HepG2 (cell line): ENCODE data around the gene PPP4R1. TPM values are rescaled to one million over a fixed set of nuclear protein-coding genes. Genes with fewer than 3 reads are reported as not detected.

Source experiments
- ATAC-seq: fragments of 200-7000 bp; cut with Tn5 transposase; 3 replicates; pipeline ENCODE4 v1.9.1; 2020; ENCODE audit warnings: mild to moderate bottlenecking, moderate library complexity
- BruUV-seq: library from RNA; stranded (reverse); fragments of 400-500 nt; replicated peaks from 2 replicates; lab custom pipeline; 2021; lab: Mats Ljungman, UMichigan
- CTCF ChIA-PET: fragments of 300-600 bp; formaldehyde crosslinking; extraction: SDS; loops from one replicate; lab custom pipeline; 2021; ENCODE audit warnings: low total read pairs, inconsistent platforms, low intra/inter-chr PET ratio; lab: Yijun Ruan, JAX
- POLR2A ChIA-PET: fragments of 350-600 bp; sonication (Branson Sonifier 250); formaldehyde crosslinking; loops from one replicate; lab custom pipeline; 2020; ENCODE audit warnings: antibody characterized with exemption, inconsistent platforms; lab: Yijun Ruan, JAX
- DNase-seq: peaks from one replicate; pipeline ENCODE4 v3.0.0-alpha.2; 2015; ENCODE audit warnings: low spot score
- FAIRE-seq: peaks from 3 replicates; lab custom pipeline; 2011; peaks lifted over from hg19 to GRCh38; lab: Jason Lieb, UNC
- H2AFZ ChIP-seq: one replicate; pipeline ENCODE4 v1.6.1; 2011; ENCODE audit warnings: low read length, inconsistent platforms
- H3K27ac ChIP-seq: fragments of 300-600 bp; 3 replicates; pipeline ENCODE4 v1.8.0; 2011; ENCODE audit warnings: mixed run types, mild to moderate bottlenecking, mixed read lengths, low read length, inconsistent platforms; ENCODE audit not compliant: insufficient read depth; ENCODE audit errors: extremely low read length
- H3K27me3 ChIP-seq, 2 experiments: fragments of 200-600 bp in 1 of 2; 2 replicates in 1 of 2; 3 replicates in 1 of 2; pipeline versions ENCODE4 v1.6.0 to v1.8.0; 2011; ENCODE audit warnings: low read length in 2 of 2, mild to moderate bottlenecking in 2 of 2, moderate library complexity in 2 of 2, inconsistent platforms in 1 of 2; ENCODE audit not compliant: insufficient read depth in 2 of 2, control insufficient read depth in 1 of 2
- H3K36me3 ChIP-seq, 2 experiments: fragments of 200-600 bp in 1 of 2; replicated peaks in 1 of 2; 2 replicates in 1 of 2; 3 replicates in 1 of 2; pipeline versions ENCODE4 v1.5.1 to v1.8.0; 2011; ENCODE audit warnings: low read length in 2 of 2, inconsistent platforms in 1 of 2; ENCODE audit not compliant: insufficient read depth in 2 of 2, control insufficient read depth in 1 of 2
- H3K4me1 ChIP-seq: 2 replicates; pipeline ENCODE4 v1.5.1; 2012; ENCODE audit warnings: low read length, inconsistent platforms; ENCODE audit not compliant: insufficient read depth
- H3K4me2 ChIP-seq: 2 replicates; pipeline ENCODE4 v1.6.0; 2011; ENCODE audit warnings: low read depth, low read length, inconsistent platforms
- H3K4me3 ChIP-seq, 3 experiments: fragments of 200-600 bp in 1 of 3; sonication (generic), shearing (Covaris generic) in 1 of 3; replicated peaks in 1 of 3; 2 replicates each; pipeline ENCODE4 v1.5.1; 2011 to 2016; ENCODE audit warnings: low read length in 3 of 3, inconsistent platforms in 2 of 3, low read depth in 2 of 3, mild to moderate bottlenecking in 2 of 3, control low read depth in 1 of 3, mixed read lengths in 1 of 3; ENCODE audit not compliant: insufficient read depth in 1 of 3
- H3K79me2 ChIP-seq: one replicate; pipeline ENCODE4 v1.6.1; 2011; ENCODE audit warnings: low read length, inconsistent platforms; ENCODE audit not compliant: insufficient read depth
- H3K9ac ChIP-seq: 2 replicates; pipeline ENCODE4 v1.6.0; 2011; ENCODE audit warnings: mild to moderate bottlenecking, low read depth, low read length, inconsistent platforms; ENCODE audit not compliant: insufficient read depth
- H3K9me3 ChIP-seq: 2 replicates; pipeline ENCODE4 v1.5.1; 2012; ENCODE audit warnings: mild to moderate bottlenecking, low read length
- H4K20me1 ChIP-seq: 2 replicates; pipeline ENCODE4 v1.6.0; 2011; ENCODE audit warnings: inconsistent platforms, mild to moderate bottlenecking, low read length, moderate library complexity; ENCODE audit not compliant: insufficient read depth
- BATF2 ChIP-seq: sonication (generic); formaldehyde crosslinking; IDR thresholded peaks from 2 replicates; pipeline ENCODE4 v1.8.0; 2022; ENCODE audit warnings: mild to moderate bottlenecking, missing genetic modification reagents, moderate library complexity
- IRF9 ChIP-seq: sonication (generic); formaldehyde crosslinking; IDR thresholded peaks from 2 replicates; pipeline ENCODE4 v1.8.0; 2022; ENCODE audit warnings: missing genetic modification reagents, mild to moderate bottlenecking, borderline replicate concordance
- MTF2 ChIP-seq: sonication (generic); formaldehyde crosslinking; IDR thresholded peaks from 2 replicates; pipeline ENCODE4 v1.5.0; 2020; ENCODE audit warnings: missing genetic modification reagents, borderline replicate concordance
- NRL ChIP-seq: sonication (generic); formaldehyde crosslinking; IDR thresholded peaks from 2 replicates; pipeline ENCODE4 v1.5.0; 2020; ENCODE audit warnings: missing genetic modification reagents, mild to moderate bottlenecking, moderate library complexity, borderline replicate concordance
- RBFOX2 ChIP-seq: fragments of 200-400 bp; formaldehyde crosslinking; IDR thresholded peaks from 2 replicates; pipeline ENCODE4 v1.6.1; 2017; ENCODE audit warnings: low read depth, mild to moderate bottlenecking, low read length
- SRSF9 ChIP-seq: fragments of 200-400 bp; formaldehyde crosslinking; IDR thresholded peaks from 2 replicates; pipeline ENCODE4 v1.6.1; 2018; ENCODE audit warnings: borderline replicate concordance, mild to moderate bottlenecking, low read depth, low read length; ENCODE audit not compliant: insufficient read depth, poor library complexity, severe bottlenecking
- SYNCRIP ChIP-seq: fragments of 200-400 bp; formaldehyde crosslinking; IDR thresholded peaks from 2 replicates; pipeline ENCODE4 v1.6.1; 2018; ENCODE audit warnings: mild to moderate bottlenecking, low read depth, low read length; ENCODE audit not compliant: insufficient read depth
- ZFP41 ChIP-seq: sonication (generic); formaldehyde crosslinking; IDR thresholded peaks from 2 replicates; pipeline ENCODE4 v1.4.0; 2020; ENCODE audit warnings: mild to moderate bottlenecking, missing genetic modification reagents, borderline replicate concordance
- ZNF253 ChIP-seq: sonication (generic); formaldehyde crosslinking; IDR thresholded peaks from 2 replicates; pipeline ENCODE4 v1.8.0; 2022; ENCODE audit warnings: mild to moderate bottlenecking, missing genetic modification reagents, borderline replicate concordance
- ZNF256 ChIP-seq: sonication (generic); formaldehyde crosslinking; conservative IDR thresholded peaks from 2 replicates; pipeline ENCODE4 v1.4.0; 2020; ENCODE audit warnings: missing genetic modification reagents
- ZNF296 ChIP-seq: sonication (generic); formaldehyde crosslinking; conservative IDR thresholded peaks from 2 replicates; pipeline ENCODE4 v1.5.0; 2020; ENCODE audit warnings: mild to moderate bottlenecking, missing genetic modification reagents
- ZNF782 ChIP-seq: sonication (generic); formaldehyde crosslinking; IDR thresholded peaks from 2 replicates; pipeline ENCODE4 v1.4.0; 2020; ENCODE audit warnings: missing genetic modification reagents, mild to moderate bottlenecking, borderline replicate concordance
- ZSCAN22 ChIP-seq: sonication (generic); formaldehyde crosslinking; IDR thresholded peaks from 2 replicates; pipeline ENCODE4 v1.4.0; 2020; ENCODE audit warnings: mild to moderate bottlenecking, missing genetic modification reagents
- WGBS: methylation state at CpG from one replicate; pipeline ENCODE4 v1.1.6; 2017; ENCODE audit warnings: low lambda C conversion rate; 5-methylcytosine and 5-hydroxymethylcytosine counted together
- in situ Hi-C: cut with HindIII; loops from 2 replicates; pipeline ENCODE4 v1.10.0; 2017; ENCODE audit warnings: low pct_unique_long_range_greater_than_20kb; ENCODE audit not compliant: extremely low pct_ligation_motif_present
- intact Hi-C: fragments of 100-400 bp; cut with micrococcal nuclease; formaldehyde crosslinking; loops from one replicate; pipeline ENCODE4 v1.10.0; 2022; ENCODE audit not compliant: unreplicated experiment
- polyA plus RNA-seq, 8 experiments: library from polyadenylated mRNA; depleted of rRNA in 3 of 8; stranded (reverse) in 7 of 8; unstranded in 1 of 8; fragments of >200 nt; fragmentation: Illumina TruSeq in 4 of 8; extraction: Trizol in 4 of 8; gene quantifications; 2 replicates each; pipeline versions ENCODE4 v1.2.1 to v1.2.3, GENCODE V29; 2011 to 2016; ENCODE audit warnings: low read depth in 4 of 8, missing spikeins in 1 of 8, mixed read lengths in 1 of 8; ENCODE audit not compliant: insufficient read depth in 1 of 8
- total RNA-seq, 5 experiments: library from RNA; depleted of rRNA; stranded (reverse); fragments of >200 nt; fragmentation: Illumina TruSeq; extraction: Trizol; gene quantifications; 2 replicates each; pipeline ENCODE4 v1.2.3, GENCODE V29; 2016; ENCODE audit warnings: low read depth in 1 of 5
- TF ChIP-seq, protein P1 (sequence below): sonication (generic); formaldehyde crosslinking; IDR thresholded peaks from 2 replicates; pipeline ENCODE4 v1.5.0; 2020; ENCODE audit warnings: missing genetic modification reagents
- TF ChIP-seq, protein P2 (sequence below): sonication (generic); formaldehyde crosslinking; IDR thresholded peaks from 2 replicates; pipeline ENCODE4 v1.9.0; 2022; ENCODE audit warnings: low read depth, missing genetic modification reagents
- TF ChIP-seq, protein P3 (sequence below): sonication (generic); formaldehyde crosslinking; IDR thresholded peaks from 2 replicates; pipeline ENCODE4 v1.4.0; 2020; ENCODE audit warnings: missing genetic modification reagents

The PPP4R1 gene
- total and polyA plus RNA-seq, 2 of the 13 experiments (the other 11 are each of a cell fraction or from before 2014, with no cell fraction given), result 66.5 to 72.4 TPM

DNA sequence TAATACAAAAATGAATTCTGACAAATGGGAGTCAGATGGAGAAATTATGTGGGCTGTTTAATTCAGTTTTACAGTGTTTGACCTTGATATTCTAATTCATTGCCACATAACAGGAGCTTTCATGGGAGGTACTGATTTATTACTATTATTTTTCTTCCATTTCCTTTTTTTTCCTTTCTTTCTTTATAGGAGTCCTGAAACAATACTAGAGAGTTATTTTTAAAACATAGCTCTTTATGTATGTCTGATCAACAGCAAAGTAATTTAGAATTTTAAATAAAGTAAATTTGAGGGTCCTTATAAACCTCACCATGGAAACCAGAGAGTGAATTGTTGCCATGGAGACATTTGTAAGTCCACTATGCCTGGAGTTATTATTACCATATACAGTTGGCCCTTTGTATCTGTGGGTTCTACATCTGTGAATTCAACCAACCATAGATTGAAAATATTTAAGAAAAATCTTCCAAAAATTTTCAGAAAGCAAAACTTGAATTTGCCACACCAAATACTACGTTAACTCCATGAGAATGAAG lies 40.9 kb upstream of the PPP4R1 start:
- Histone ChIP-seq H3K27ac (no peak overlapping the region), H3K4me1 (peaks cover 17% of the 10 kb centered on the region), H2AFZ (no peak overlapping the region), H3K36me3 (no peaks in the 10 kb centered on the region), H3K4me2 (no peak overlapping the region), H3K27me3 (peaks cover 0 to 3% of the 10 kb centered on the region in 2 experiments; a peak in 1 of 5 replicates), H3K79me2 (no peaks in the 10 kb centered on the region), H3K9me3 (no peaks in the 10 kb centered on the region), H3K4me3 (no peak overlapping the region), H3K9ac (no peak overlapping the region), H4K20me1 (no peaks in the 10 kb centered on the region)
- intact Hi-C loops, result no loop called here
- ChIA-PET POLR2A (no interaction called here), CTCF (no interaction called here)
- FAIRE-seq (no peak), ATAC-seq (no peak), DNase-seq (no peak)
- WGBS, result 0% methylated on average over 1 of the region's 1 CpG
- no TSS peak for BruUV-seq
- in situ Hi-C loops, result no loop called here
- TF ChIP-seq MTF2 (CRISPR knock-in tag), result no peak
- TF ChIP-seq, protein P1, sequence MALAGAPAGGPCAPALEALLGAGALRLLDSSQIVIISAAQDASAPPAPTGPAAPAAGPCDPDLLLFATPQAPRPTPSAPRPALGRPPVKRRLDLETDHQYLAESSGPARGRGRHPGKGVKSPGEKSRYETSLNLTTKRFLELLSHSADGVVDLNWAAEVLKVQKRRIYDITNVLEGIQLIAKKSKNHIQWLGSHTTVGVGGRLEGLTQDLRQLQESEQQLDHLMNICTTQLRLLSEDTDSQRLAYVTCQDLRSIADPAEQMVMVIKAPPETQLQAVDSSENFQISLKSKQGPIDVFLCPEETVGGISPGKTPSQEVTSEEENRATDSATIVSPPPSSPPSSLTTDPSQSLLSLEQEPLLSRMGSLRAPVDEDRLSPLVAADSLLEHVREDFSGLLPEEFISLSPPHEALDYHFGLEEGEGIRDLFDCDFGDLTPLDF (CRISPR knock-in tag), result no peak
- no peak for TF ChIP-seq ZNF782 (CRISPR knock-in tag)
- TF ChIP-seq, protein P2, sequence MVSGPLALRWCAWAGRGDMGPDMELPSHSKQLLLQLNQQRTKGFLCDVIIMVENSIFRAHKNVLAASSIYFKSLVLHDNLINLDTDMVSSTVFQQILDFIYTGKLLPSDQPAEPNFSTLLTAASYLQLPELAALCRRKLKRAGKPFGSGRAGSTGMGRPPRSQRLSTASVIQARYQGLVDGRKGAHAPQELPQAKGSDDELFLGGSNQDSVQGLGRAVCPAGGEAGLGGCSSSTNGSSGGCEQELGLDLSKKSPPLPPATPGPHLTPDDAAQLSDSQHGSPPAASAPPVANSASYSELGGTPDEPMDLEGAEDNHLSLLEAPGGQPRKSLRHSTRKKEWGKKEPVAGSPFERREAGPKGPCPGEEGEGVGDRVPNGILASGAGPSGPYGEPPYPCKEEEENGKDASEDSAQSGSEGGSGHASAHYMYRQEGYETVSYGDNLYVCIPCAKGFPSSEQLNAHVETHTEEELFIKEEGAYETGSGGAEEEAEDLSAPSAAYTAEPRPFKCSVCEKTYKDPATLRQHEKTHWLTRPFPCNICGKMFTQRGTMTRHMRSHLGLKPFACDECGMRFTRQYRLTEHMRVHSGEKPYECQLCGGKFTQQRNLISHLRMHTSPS (CRISPR knock-in tag), result no peak
- TF ChIP-seq BATF2 (CRISPR knock-in tag), result no peak
- no peak for TF ChIP-seq ZFP41
- no peak for TF ChIP-seq SYNCRIP
- TF ChIP-seq RBFOX2, result no peak
- TF ChIP-seq ZNF253 (CRISPR knock-in tag), result no peak
- TF ChIP-seq, protein P3, sequence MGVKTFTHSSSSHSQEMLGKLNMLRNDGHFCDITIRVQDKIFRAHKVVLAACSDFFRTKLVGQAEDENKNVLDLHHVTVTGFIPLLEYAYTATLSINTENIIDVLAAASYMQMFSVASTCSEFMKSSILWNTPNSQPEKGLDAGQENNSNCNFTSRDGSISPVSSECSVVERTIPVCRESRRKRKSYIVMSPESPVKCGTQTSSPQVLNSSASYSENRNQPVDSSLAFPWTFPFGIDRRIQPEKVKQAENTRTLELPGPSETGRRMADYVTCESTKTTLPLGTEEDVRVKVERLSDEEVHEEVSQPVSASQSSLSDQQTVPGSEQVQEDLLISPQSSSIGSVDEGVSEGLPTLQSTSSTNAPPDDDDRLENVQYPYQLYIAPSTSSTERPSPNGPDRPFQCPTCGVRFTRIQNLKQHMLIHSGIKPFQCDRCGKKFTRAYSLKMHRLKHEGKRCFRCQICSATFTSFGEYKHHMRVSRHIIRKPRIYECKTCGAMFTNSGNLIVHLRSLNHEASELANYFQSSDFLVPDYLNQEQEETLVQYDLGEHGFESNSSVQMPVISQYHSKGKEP (CRISPR knock-in tag), result no peak
- TF ChIP-seq SRSF9, result no peak
- TF ChIP-seq ZNF256 (CRISPR knock-in tag), result no peak
- TF ChIP-seq IRF9 (CRISPR knock-in tag), result no peak
- no peak for TF ChIP-seq ZNF296 (CRISPR knock-in tag)
- TF ChIP-seq ZSCAN22 (CRISPR knock-in tag), result no peak
- no peak for TF ChIP-seq NRL
